Activated CD8-positive, alpha-beta memory T cell treated with anti-CD3 and anti-CD28 coated beads, Interleukin-2, amount 10 ng/mL, durations not matched to agents 7 days and 5 days (primary cell): ENCODE data around the gene SLC30A9. TPM values are rescaled to one million over a fixed set of nuclear protein-coding genes. Genes with fewer than 3 reads are reported as not detected.

ENCODE experiments used
- ATAC-seq: fragments of 150-1000 bp; cut with Tn5 transposase; one replicate; pipeline ENCODE4 v1.10.0; 2021; ENCODE audit warnings: moderate library complexity
- CTCF ChIA-PET: fragments of 350-600 bp; sonication (Branson Sonifier 250); formaldehyde crosslinking; loops from one replicate; lab custom pipeline; 2021; ENCODE audit warnings: antibody characterized with exemption; lab: Charles Lee
- DNase-seq: peaks from one replicate; pipeline ENCODE4 v3.0.0-alpha.2; 2020
- H3K27ac Mint-ChIP-seq: one replicate; pipeline ENCODE4 v1.8.0; 2021; ENCODE audit warnings: mild to moderate bottlenecking, mixed read lengths
- H3K27me3 Mint-ChIP-seq: one replicate; pipeline ENCODE4 v1.8.0; 2021; ENCODE audit warnings: mixed read lengths
- H3K36me3 Mint-ChIP-seq: one replicate; pipeline ENCODE4 v1.8.0; 2021; ENCODE audit warnings: mild to moderate bottlenecking, mixed read lengths
- H3K4me1 Mint-ChIP-seq: one replicate; pipeline ENCODE4 v1.8.0; 2021; ENCODE audit warnings: mixed read lengths
- H3K4me3 Mint-ChIP-seq: one replicate; pipeline ENCODE4 v1.8.0; 2021; ENCODE audit warnings: mild to moderate bottlenecking, moderate library complexity, mixed read lengths
- H3K9me3 Mint-ChIP-seq: one replicate; pipeline ENCODE4 v1.8.0; 2022; ENCODE audit warnings: low read depth, mixed read lengths
- total RNA-seq, 2 experiments: library from RNA; stranded (reverse); gene quantifications; one replicate each; pipeline ENCODE4 v1.2.3, GENCODE V29; 2021

Gene SLC30A9
- total RNA-seq, result 10 to 100 TPM; 31.9 to 33.9 TPM

DNA sequence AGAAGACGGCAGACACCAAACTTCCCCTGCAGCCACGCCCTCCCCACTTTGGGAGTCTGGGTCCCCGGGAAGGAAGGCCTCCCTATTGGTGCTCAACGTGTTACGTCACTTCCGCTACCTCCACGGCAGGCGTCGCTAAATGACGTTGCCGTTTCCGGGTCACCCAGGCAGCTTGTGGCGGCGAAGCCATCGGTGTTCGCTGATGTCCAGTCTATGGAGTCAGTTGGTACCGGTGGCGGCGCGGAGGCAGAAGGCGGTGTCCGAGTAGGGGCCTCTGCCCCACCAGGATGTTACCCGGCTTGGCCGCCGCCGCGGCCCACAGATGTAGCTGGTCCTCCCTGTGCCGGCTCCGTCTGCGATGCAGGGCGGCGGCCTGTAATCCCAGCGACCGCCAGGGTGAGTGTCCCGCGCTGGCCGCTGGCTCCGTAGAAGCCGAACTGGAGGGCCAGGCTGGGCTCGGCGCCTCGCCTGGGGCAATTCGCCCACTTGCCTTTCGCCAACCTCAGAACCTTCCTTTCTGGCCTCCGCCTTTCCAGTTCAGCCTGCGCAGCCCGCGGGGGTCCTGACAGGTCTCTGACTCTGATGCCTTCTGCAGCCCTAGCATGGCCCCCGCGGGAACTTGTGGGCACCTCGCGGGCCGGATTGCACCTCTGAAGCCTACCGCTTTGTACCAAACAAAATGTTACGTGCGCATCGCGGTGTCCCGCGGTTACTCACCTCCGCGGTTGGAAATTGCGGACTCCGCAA lies at the start of gene SLC30A9:
SLC30A9 (plus strand) TSS at position 166 of the 747 bp plus-strand sequence; CDS start at position 288, 122 bp downstream.
- ATAC-seq, result peak; percentile 98
- no peaks in the 10 kb centered on the region for H3K27me3 Mint-ChIP-seq
- H3K4me1 Mint-ChIP-seq, result peaks cover 31% of the 10 kb centered on the region
- H3K27ac Mint-ChIP-seq, result peak within 1 kb of the TSS; percentile 96
- H3K36me3 Mint-ChIP-seq, result peaks cover 7% of the 10 kb centered on the region
- no peaks in the 10 kb centered on the region for H3K9me3 Mint-ChIP-seq
- DNase-seq, result peak; percentile 96
- CTCF ChIA-PET, result interaction anchor here (0.8 to 1.0 kb wide), 4 partner anchors 14 to 55 kb away, joined by 3 to 4 read pairs (median 3); partner anchors contain the start of gene TMEM33
- peak within 1 kb of the TSS; percentile 99 for H3K4me3 Mint-ChIP-seq

DNA sequence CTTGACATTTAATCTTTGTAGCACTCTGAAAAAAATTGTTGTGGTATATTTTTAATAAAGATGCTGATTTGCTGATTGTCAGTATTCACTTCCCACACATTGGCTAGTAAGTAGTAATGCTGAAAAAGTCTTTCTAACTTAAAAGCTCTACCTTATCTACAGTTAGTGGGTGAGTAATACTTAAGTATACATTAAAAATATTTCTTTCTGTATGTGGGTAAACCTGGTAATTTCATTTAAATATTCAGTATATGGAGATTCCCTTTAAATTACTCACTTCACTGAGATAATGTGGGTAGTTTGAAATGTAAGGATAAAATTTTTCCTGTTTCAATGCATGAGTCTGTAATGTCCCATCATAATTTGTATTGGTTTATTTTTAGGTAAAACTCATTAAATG lies 49.5 kb upstream of the SLC30A9 start:
- CTCF ChIA-PET, result interaction anchor here (0.7 to 1.1 kb wide), 2 partner anchors 10 to 23 kb away, joined by 4 read pairs; no protein-coding TSS in a partner anchor
- Mint-ChIP-seq H3K4me3 (no peak overlapping the region), H3K27me3 (no peaks in the 10 kb centered on the region), H3K27ac (no peak overlapping the region), H3K4me1 (peaks cover 34% of the 10 kb centered on the region), H3K9me3 (no peaks in the 10 kb centered on the region), H3K36me3 (peaks cover 48% of the 10 kb centered on the region)
- DNase-seq (no peak), ATAC-seq (no peak)

DNA sequence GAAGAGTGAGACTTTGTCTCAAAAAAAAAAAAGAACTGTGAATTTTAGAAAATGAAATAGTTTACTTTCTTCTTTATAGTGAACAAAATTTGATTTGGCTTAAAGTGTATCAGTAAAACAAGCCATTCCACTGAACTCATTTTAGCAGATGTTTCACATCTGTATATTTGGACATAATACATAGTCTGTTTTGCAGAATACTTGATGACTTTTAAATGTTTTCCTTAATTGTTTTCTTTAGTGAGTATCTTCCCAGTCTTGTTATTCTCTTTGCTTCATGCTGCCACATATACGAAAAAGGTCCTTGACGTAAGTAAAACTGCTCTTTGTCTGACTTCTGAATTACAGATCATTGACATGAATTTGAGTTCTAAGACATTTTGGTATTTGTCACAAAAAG lies 46.8 kb upstream of the SLC30A9 start:
- CTCF ChIA-PET, result no interaction called here
- H3K4me3 Mint-ChIP-seq, result no peak overlapping the region
- ATAC-seq (no peak), DNase-seq (no peak)
- no peak overlapping the region for H3K27ac Mint-ChIP-seq
- peaks cover 45% of the 10 kb centered on the region for H3K36me3 Mint-ChIP-seq
- peaks cover 16% of the 10 kb centered on the region for H3K4me1 Mint-ChIP-seq
- H3K27me3 Mint-ChIP-seq, result no peaks in the 10 kb centered on the region
- no peaks in the 10 kb centered on the region for H3K9me3 Mint-ChIP-seq

DNA sequence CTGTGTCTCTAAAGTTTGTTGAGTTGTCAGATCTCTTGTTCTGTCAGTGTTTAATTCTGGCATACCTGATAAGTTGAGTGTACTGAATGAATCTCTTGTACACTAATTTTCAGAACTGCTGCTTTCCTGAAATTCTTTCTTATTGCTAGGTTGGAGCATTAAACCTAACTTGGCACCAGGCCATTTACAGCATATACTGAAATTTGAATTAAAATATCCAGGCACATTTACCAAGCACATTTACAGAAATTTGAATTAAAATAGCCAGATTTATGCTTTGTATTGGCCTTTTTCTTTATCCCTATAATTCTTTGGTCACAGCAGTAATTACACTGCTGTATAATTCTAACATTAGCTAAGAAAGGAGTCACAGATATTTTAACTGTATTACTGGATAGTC lies 46.2 kb upstream of the SLC30A9 start:
- no peaks in the 10 kb centered on the region for H3K27me3 Mint-ChIP-seq
- no peaks in the 10 kb centered on the region for H3K9me3 Mint-ChIP-seq
- peaks cover 41% of the 10 kb centered on the region for H3K36me3 Mint-ChIP-seq
- H3K27ac Mint-ChIP-seq, result no peak overlapping the region
- no peak overlapping the region for H3K4me3 Mint-ChIP-seq
- CTCF ChIA-PET, result no interaction called here
- ATAC-seq, result no peak
- no peak for DNase-seq
- peaks cover 15% of the 10 kb centered on the region for H3K4me1 Mint-ChIP-seq

DNA sequence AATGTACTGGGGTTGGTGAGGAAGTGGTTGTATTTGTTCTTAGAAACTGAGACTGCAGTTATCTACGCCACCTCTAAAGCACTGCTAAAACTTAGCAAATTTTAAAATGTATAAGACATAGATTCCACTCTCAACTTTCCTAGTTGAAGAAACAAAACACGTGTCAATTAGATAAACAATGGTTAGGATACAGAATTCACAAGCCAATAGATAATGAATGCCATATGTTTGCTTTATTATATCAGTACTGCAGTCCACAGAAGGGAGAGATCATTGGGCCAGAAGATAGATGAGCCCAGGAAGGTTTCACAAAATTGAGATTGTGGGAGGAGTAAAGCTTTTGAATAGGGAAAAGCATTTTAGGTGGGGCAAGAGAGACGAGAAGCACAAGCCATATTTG lies 40.8 kb upstream of the SLC30A9 start:
- ATAC-seq, result no peak
- no peaks in the 10 kb centered on the region for H3K9me3 Mint-ChIP-seq

DNA sequence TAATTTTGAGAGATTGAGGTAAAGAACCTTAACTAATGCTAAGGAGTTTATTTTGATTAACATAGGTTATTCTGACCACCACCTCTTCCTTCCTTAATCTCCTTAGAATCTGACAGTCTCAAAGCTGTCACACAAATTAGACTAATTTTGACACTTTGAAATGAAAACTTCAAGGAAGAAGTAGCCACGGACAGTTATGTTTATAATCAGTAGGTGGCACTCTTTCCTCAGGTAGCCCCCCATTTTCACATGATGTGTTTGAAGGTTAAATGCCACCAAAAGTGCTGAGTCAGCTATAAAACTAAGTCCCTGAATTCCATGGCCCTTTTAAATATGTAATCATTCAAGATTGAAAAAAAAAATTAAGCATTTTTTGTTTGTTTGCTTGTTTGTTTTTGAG lies 32.7 kb upstream of the SLC30A9 start:
- Mint-ChIP-seq H3K36me3 (peaks cover 14% of the 10 kb centered on the region), H3K27me3 (no peaks in the 10 kb centered on the region), H3K27ac (no peak overlapping the region), H3K4me3 (no peak overlapping the region), H3K4me1 (peaks cover under 1% of the 10 kb centered on the region), H3K9me3 (no peaks in the 10 kb centered on the region)
- CTCF ChIA-PET, result interaction anchor here (0.7 to 1.4 kb wide), 3 partner anchors 23 to 422 kb away, joined by 3 to 4 read pairs (median 3); no protein-coding TSS in a partner anchor
- ATAC-seq (peak; percentile 42), DNase-seq (no peak)

More for the DNA sequence above, 40.8 kb upstream of the SLC30A9 start:
- no peak for DNase-seq
- CTCF ChIA-PET, result no interaction called here
- peaks cover 23% of the 10 kb centered on the region for H3K4me1 Mint-ChIP-seq
- peak overlapping the region; percentile 54 for H3K27ac Mint-ChIP-seq
- no peak overlapping the region for H3K4me3 Mint-ChIP-seq
- peaks cover 49% of the 10 kb centered on the region for H3K36me3 Mint-ChIP-seq
- no peaks in the 10 kb centered on the region for H3K27me3 Mint-ChIP-seq

DNA sequence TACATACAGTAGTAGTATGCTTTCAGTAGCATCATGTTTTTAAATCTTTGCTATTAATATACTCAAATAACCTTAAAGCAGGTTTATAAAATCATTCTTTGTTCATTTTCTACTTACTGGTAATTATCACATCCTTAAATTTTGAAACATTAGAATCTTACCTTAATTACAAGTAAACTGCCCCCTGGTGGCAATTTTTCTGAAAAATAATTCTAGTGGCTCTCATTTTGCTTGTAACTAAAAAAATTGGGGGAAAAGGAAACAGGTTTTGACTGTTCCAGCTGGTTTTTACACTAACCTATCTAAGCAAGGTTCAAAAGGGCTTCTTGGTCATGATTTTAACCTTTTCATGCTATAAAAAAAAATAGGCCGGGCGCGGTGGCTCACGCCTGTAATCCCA lies 27.2 kb upstream of the SLC30A9 start:
- H3K4me1 Mint-ChIP-seq, result no peaks in the 10 kb centered on the region
- peaks cover under 1% of the 10 kb centered on the region for H3K9me3 Mint-ChIP-seq
- no peaks in the 10 kb centered on the region for H3K27me3 Mint-ChIP-seq
- H3K27ac Mint-ChIP-seq, result no peak overlapping the region
- no peak for ATAC-seq
- no peak for DNase-seq
- CTCF ChIA-PET, result no interaction called here
- H3K36me3 Mint-ChIP-seq, result peaks cover under 1% of the 10 kb centered on the region
- no peak overlapping the region for H3K4me3 Mint-ChIP-seq

DNA sequence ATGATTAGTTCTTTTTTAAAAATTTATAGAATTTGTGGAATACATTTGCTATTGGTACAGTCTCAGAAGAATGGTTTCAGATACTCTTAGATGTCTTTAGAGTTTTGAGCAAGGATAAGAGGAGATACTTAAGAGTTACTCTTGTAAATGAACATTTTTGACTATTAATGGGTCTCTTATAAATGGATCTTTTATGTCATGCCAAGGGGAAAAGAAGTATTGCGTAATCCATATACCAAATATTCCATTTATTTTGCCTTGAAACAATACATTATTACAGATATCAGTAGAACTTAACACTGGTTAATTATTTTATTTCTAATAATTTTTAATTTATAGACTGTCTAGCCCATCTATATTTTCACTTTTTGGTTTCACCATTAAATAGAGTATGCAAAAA lies 25.9 kb upstream of the SLC30A9 start:
- ATAC-seq (no peak), DNase-seq (no peak)
- Mint-ChIP-seq H3K27me3 (no peaks in the 10 kb centered on the region), H3K36me3 (peaks cover 6% of the 10 kb centered on the region), H3K4me1 (no peaks in the 10 kb centered on the region), H3K4me3 (no peak overlapping the region), H3K27ac (no peak overlapping the region), H3K9me3 (peaks cover 3% of the 10 kb centered on the region)
- CTCF ChIA-PET, result interaction anchor here (0.6 kb wide), 1 partner anchor 24 kb away, joined by 4 read pairs; no protein-coding TSS in a partner anchor

DNA sequence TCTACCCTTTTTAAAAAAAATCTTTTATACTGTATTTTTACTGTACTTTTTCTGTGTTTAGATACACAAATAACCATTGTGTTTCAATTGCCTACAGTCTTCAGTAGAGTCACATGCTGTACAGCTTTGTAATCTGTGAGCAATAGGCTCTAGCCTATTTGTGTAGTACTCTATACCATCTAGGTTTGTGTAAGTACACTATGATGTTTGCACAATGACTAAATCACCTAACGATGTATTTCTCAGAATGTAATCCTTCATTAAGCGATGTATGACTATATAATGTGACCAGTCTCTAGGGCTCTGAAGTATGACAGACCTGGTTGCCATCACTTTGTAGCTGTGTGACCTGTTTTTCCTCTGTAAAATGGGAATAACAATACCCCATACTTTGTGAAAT lies 22.9 kb upstream of the SLC30A9 start:
- DNase-seq, result no peak
- Mint-ChIP-seq H3K36me3 (peaks cover 7% of the 10 kb centered on the region), H3K27ac (no peak overlapping the region), H3K4me3 (no peak overlapping the region), H3K9me3 (peaks cover 6% of the 10 kb centered on the region), H3K27me3 (no peaks in the 10 kb centered on the region), H3K4me1 (no peaks in the 10 kb centered on the region)
- CTCF ChIA-PET, result interaction anchor here (1.6 kb wide), 1 partner anchor 8 kb away, joined by 4 read pairs; no protein-coding TSS in a partner anchor
- ATAC-seq, result no peak

DNA sequence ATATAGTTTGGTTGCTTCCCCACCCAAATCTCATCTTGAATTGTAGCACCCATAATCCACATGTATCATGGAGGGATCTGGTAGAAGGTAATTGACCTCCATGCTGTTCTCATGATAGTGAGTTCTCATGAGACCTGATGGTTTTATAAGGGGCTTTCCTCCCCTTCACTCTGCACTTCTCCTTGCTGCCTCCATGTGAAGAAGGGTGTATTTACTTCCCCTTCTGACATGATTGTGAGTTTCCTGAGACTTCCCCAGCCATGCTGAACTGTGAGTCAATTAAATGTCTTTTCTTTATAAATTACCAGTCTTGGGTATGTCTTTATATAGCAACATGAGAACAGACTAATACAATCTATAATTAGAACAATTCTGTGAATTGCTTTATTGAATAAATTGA lies 20.7 kb upstream of the SLC30A9 start:
- Mint-ChIP-seq H3K9me3 (peaks cover 6% of the 10 kb centered on the region), H3K27me3 (no peaks in the 10 kb centered on the region), H3K36me3 (peaks cover 7% of the 10 kb centered on the region), H3K4me1 (no peaks in the 10 kb centered on the region), H3K4me3 (no peak overlapping the region), H3K27ac (no peak overlapping the region)
- DNase-seq (no peak), ATAC-seq (no peak)
- CTCF ChIA-PET, result no interaction called here

DNA sequence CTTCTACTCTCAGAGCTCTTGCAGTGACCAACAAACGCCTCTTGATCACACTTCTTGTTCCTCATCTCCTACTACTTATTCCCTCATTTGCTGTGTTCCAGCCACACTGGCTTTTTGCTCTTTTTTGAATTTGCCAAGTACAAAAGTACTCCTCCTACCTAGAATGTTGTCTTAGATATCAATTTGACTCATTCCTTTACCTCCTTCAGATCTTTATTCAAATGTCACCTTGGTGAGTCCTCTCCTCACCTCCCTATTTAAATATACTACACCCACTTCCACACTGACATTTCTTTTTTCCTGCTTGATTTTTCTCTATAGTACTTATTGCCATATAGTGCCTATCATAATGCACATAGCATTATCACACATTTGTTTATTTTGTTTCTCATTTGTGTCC lies 15.0 kb upstream of the SLC30A9 start:
- no peaks in the 10 kb centered on the region for H3K36me3 Mint-ChIP-seq
- ATAC-seq, result no peak
- H3K27ac Mint-ChIP-seq, result no peak overlapping the region
- CTCF ChIA-PET, result interaction anchor here (1.3 to 1.4 kb wide), 2 partner anchors 8 to 15 kb away, joined by 3 to 4 read pairs; partner anchors contain the start of gene SLC30A9
- DNase-seq, result no peak
- peaks cover 3% of the 10 kb centered on the region for H3K9me3 Mint-ChIP-seq
- peaks cover 4% of the 10 kb centered on the region for H3K27me3 Mint-ChIP-seq
- peaks cover 2% of the 10 kb centered on the region for H3K4me1 Mint-ChIP-seq
- H3K4me3 Mint-ChIP-seq, result no peak overlapping the region

DNA sequence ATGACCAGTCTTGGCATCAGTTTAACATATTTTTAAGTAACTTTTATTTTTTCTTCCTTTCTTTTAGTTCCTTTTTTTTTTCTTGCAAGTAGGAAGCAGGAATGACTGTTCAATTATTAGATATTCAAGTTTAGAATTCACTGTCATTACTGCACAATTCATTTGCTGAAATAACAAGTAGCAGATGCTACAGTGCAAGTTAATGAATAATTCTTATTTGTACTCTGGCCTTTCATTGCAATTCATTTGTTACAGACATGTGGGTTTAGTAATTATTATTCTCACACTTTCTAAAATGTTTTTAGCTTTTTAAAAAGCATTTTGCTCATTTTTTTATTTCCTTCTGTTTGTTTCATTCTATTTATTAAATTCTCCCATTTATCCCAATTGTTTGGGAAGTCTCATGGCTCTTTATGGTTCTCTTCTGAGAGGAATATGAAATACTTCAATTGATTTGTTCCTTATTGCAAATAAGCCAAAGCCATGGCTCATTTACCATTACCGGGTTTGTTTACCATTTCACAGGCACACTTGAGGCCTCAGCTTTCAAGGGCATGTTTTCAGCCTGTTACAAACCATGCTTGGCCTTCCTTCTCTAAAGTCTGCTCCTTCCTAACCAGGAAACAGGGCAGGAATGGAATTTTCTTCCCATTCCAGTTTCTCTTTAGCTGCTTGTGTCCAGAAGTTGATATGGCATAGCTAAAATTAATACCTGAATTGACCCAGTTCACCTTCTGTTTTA lies 13.4 kb upstream of the SLC30A9 start:
- no peak for DNase-seq
- Mint-ChIP-seq H3K27me3 (peaks cover 4% of the 10 kb centered on the region), H3K9me3 (peaks cover 3% of the 10 kb centered on the region), H3K4me1 (peaks cover 2% of the 10 kb centered on the region), H3K4me3 (no peak overlapping the region), H3K27ac (no peak overlapping the region), H3K36me3 (no peaks in the 10 kb centered on the region)
- CTCF ChIA-PET, result interaction anchor here (1.3 kb wide), 1 partner anchor 13 kb away, joined by 3 read pairs; the partner anchor contains the start of gene SLC30A9
- no peak for ATAC-seq

DNA sequence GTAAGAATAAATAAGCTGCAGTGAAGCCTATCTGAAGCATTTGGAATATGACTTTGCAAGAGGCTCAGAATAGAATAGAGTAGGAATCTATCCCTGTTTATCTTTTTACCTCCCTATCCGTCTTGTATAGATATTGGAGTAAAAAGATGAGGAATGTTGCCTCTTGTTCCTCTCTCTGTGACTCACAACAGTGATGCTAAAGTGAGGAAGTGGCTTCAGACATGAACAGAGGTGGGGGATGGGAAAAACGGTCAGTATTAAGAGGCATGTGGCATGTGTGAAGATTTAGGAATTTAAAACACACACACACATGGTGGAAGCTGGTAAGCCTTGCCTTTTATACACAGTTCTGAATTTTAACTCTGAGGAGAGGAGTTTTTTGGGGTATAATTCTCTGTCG lies 12.6 kb upstream of the SLC30A9 start:
- H3K4me1 Mint-ChIP-seq, result peaks cover 2% of the 10 kb centered on the region
- CTCF ChIA-PET, result no interaction called here
- ATAC-seq, result no peak
- no peak overlapping the region for H3K27ac Mint-ChIP-seq
- no peaks in the 10 kb centered on the region for H3K9me3 Mint-ChIP-seq
- no peaks in the 10 kb centered on the region for H3K36me3 Mint-ChIP-seq
- peaks cover 4% of the 10 kb centered on the region for H3K27me3 Mint-ChIP-seq
- H3K4me3 Mint-ChIP-seq, result no peak overlapping the region
- no peak for DNase-seq
